ENCODE results near the gene TEC.

TEC gene

DNA sequence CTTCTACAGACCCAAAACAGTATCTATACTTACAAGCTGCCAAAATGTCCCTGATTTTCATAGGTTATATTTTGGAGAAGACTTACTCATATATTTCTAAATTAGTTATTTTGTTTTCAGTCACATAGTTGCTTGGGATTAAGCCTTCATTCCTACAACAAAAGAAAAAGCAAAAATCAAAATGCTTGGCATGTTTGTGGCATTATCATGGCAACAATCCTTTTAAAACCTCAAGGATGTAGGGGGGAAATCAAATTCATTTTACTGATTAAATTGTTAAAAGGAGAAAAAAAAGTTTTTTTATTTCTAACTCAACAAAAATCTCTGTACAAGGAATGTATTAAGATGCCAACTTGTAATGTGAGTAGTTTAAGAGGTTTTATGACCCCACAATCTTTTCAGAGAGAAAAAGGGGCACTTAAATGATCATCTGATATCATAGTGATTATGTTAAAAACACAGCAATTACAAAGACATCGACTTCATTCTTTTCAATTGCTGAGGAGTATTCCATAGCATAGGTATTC, 159.1 kb downstream of the TEC start:
- Histone ChIP-seq H3K36me3 (no peaks in the 10 kb centered on the region), H3K27ac (no peak overlapping the region), H3K4me2 (no peak overlapping the region), H4K20me1 (no peaks in the 10 kb centered on the region), H3K27me3 (no peaks in the 10 kb centered on the region), H3K9me3 (no peaks in the 10 kb centered on the region), H3K4me1 (no peaks in the 10 kb centered on the region), H3K4me3 (no peak overlapping the region), H3K9ac (no peak overlapping the region)
- TF ChIP-seq Cebpa-rat (IDR thresholded peaks at IDR 0.05), result no peak

DNA sequence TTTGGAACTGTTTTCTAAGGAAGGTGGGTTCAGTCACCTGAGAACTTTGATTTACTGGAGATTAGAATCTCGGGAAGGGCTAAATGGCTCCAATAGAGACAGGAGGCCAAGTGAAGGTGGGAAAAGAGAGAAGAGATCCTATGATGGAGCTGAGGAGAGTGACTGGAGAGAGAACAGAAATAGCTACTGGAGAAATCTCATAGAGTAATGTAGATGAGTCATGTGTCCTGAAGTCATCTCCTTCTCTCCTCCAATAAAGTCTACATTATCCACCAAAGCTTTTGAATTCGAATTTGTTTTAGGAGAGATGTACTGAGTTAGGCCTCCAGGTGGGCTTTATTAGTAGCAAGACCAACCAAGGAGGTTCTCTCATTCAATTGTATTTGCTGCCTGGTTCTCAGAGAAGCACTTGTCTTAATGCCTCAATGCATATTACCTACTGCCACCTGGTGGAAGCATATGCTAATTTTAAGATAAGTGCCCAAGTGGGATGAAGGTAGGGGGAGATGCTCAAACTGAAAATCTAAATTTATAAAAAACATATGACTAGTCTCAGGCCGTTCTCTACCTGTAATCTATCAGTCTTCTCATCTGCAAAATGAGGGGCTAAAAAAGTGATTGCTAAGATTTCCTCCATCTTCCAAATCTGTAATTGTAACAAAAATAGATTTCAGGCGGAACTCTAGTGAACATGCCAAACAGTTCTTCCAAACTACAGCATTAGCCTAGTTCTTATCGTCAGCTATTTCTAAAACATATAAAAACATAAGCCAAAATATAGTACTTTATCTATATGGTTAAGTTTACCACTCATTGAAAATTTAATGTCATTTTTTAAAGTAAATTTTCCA, 160.0 kb downstream of the TEC start:
- H3K9ac ChIP-seq, result no peak overlapping the region
- TF ChIP-seq Cebpa-rat (IDR thresholded peaks at IDR 0.05), result no peak
- no peaks in the 10 kb centered on the region for H3K9me3 ChIP-seq
- H3K36me3 ChIP-seq, result no peaks in the 10 kb centered on the region
- H4K20me1 ChIP-seq, result no peaks in the 10 kb centered on the region
- H3K4me1 ChIP-seq, result no peaks in the 10 kb centered on the region
- H3K4me3 ChIP-seq, result no peak overlapping the region
- no peak overlapping the region for H3K4me2 ChIP-seq
- no peaks in the 10 kb centered on the region for H3K27me3 ChIP-seq
- no peak overlapping the region for H3K27ac ChIP-seq

DNA sequence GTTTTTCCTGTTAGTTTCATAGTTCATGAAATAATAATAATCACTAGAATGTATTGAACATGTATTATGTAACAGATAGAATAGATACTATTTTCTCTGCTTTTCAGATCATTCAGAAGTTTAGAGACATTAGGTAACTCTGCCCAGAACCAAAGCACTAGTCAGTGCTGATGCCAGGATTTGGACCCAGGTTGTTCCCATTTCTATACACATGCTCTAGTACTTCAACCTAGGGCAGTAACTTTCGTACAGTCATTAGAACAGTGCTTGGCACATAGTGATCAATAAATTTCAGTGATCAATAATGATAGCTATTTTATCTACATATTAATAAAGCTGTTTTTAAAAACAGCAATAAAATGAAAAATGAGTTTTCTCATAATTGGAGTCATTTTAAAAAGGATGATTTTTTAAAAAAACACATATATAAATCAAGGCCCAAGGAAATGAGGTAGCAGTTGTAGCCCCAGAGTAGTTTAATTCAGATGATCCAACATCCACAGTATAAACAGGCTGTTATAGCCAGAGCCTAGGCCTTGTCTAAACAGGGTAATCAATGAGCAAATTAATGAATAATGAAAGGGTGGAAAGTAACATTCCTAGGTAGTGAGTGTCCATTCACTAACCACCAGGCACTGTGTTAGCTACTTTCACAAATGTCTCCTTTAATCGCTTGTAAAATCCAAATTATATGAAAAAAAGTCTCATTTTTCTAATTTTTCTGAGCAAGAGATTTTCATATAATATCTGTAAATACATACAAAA, 161.1 kb downstream of the TEC start:
- Histone ChIP-seq H3K36me3 (peaks cover 4% of the 10 kb centered on the region; the same call in 1 of the 2 replicates), H3K27ac (no peak overlapping the region), H3K27me3 (no peaks in the 10 kb centered on the region), H3K9ac (no peak overlapping the region), H3K4me1 (no peaks in the 10 kb centered on the region), H3K4me3 (no peak overlapping the region), H4K20me1 (no peaks in the 10 kb centered on the region), H3K4me2 (no peak overlapping the region), H3K9me3 (no peaks in the 10 kb centered on the region)
- TF ChIP-seq Cebpa-rat (IDR thresholded peaks at IDR 0.05), result no peak

DNA sequence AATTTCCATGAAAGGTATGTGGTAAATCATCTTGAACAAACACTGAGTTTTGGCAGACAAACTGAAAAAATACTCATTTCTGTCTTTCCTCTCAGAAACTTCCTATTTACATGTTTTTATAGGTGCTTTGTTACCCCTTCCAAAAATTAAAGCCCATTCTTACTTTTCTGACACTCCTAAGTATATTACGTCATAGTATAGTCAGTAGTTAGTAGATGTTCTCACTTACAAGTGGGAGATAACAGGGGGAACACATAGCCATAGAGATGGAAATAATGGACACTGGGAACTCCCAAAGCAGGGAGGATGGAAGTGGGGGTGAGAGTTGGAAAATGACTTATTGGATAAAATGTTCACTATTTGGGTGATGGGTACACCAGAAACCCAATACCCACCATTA, 164.4 kb downstream of the TEC start:
- Histone ChIP-seq H3K4me2 (no peak overlapping the region), H3K9me3 (no peaks in the 10 kb centered on the region), H3K27ac (no peak overlapping the region), H3K9ac (no peak overlapping the region), H3K4me1 (no peaks in the 10 kb centered on the region), H3K27me3 (no peaks in the 10 kb centered on the region), H4K20me1 (no peaks in the 10 kb centered on the region), H3K36me3 (peaks cover 11% of the 10 kb centered on the region), H3K4me3 (no peak overlapping the region)
- no peak for TF ChIP-seq Cebpa-rat (IDR thresholded peaks at IDR 0.05)

DNA sequence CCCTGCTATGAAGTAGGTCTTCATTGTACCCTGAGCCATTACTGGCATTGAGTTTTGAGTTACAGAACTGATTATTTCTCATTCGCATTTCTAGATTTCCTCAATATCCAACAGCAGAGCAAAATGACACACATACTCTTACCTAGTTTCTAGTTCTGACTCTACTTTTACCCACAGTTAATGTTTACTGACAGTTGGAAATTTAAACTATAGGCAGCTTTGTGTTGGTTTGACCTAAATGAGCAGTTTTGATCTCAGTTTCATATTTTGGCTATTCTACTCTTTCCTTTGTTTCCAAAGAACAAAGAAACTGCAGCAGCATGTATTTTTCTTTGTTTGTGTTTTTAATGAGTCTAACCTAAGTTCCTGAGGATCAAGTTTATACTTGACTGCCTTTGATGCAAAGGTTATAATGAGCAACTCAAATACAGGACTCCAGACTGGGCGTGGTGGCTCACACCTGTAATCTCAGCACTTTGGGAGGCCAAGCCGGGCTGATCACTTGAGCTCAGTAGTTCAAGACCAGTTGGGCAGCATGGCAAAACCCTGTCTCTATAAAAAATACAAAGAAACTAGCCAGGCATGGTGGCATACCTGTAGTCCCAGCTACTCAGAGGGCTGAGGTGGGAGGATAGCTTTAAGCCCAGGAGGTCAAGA, 166.0 kb downstream of the TEC start:
- H3K27ac ChIP-seq, result no peak overlapping the region
- H3K4me1 ChIP-seq, result no peaks in the 10 kb centered on the region
- H3K9ac ChIP-seq, result no peak overlapping the region
- H4K20me1 ChIP-seq, result no peaks in the 10 kb centered on the region
- H3K27me3 ChIP-seq, result no peaks in the 10 kb centered on the region
- TF ChIP-seq Cebpa-rat (IDR thresholded peaks at IDR 0.05), result no peak
- no peaks in the 10 kb centered on the region for H3K9me3 ChIP-seq
- no peak overlapping the region for H3K4me2 ChIP-seq
- peaks cover 11% of the 10 kb centered on the region for H3K36me3 ChIP-seq
- no peak overlapping the region for H3K4me3 ChIP-seq

DNA sequence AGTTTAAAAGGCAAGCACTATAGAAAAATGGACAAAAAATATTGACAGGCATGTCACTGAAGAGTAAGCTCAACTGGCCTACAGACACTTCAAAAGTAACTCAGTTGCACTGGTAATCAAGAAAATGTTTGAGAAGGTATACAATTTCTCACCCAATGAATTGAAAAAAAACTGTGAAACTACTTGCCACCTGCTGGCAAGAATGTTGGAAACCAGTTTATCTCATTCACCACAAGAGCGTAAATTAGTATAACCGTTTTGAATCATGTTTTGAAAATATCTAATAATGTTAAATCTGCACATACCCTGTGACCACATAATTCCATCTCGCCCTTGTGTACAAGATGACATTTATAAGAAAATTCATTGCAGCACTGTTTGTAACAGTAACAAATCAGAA, 167.3 kb downstream of the TEC start:
- no peak overlapping the region for H3K4me2 ChIP-seq

DNA sequence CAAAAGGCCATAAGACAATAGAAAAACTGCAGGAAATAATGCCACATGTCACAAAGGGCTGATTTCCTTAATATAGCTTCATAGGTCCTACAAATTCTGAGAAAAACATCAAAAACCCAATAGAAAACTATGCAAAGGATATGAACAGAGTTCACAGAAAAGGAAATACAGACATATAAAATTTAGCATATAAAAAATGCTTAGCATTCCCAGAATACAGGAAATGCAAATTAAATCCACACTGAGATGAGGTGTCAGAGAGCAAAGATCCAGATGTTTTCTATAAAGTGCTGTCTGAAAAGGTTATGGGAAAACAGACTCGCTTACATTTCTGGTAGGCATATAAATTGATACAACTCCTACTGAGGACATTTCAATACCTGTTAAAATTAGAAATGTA, 169.4 kb downstream of the TEC start:
- Histone ChIP-seq H3K9ac (no peak overlapping the region), H4K20me1 (no peaks in the 10 kb centered on the region), H3K27ac (no peak overlapping the region), H3K36me3 (peaks cover 11% of the 10 kb centered on the region), H3K27me3 (no peaks in the 10 kb centered on the region), H3K4me2 (no peak overlapping the region), H3K4me3 (no peak overlapping the region), H3K9me3 (no peaks in the 10 kb centered on the region; the same call in 1 of the 2 replicates), H3K4me1 (no peaks in the 10 kb centered on the region)
- no peak for TF ChIP-seq Cebpa-rat (IDR thresholded peaks at IDR 0.05)

More for the DNA sequence above, 167.3 kb downstream of the TEC start:
- Histone ChIP-seq H3K9me3 (no peaks in the 10 kb centered on the region; the same call in 1 of the 2 replicates), H3K4me3 (no peak overlapping the region), H3K36me3 (peaks cover 11% of the 10 kb centered on the region), H3K27ac (no peak overlapping the region), H3K4me1 (no peaks in the 10 kb centered on the region), H3K9ac (no peak overlapping the region), H3K27me3 (no peaks in the 10 kb centered on the region), H4K20me1 (no peaks in the 10 kb centered on the region)
- no peak for TF ChIP-seq Cebpa-rat (IDR thresholded peaks at IDR 0.05)

DNA sequence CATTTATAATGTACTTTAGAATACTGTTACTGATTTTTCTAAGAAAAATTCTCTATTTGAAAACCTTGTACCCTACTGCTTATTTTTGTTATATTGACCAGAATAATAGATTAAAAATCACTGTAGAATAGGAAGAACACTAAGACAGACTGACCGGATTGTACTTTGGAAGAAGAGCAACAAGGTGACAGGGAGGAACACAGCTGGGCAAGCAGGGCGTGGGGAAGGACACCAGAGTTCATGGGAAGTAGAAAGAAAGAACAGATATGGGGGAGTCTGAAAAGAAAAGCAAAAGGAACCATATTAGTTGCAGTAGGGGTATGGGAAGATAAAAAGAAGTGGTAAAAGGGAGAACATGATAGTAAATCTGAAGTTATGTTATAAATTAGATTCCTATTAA, 174.2 kb downstream of the TEC start:
- Histone ChIP-seq H3K27ac (no peak overlapping the region), H3K4me3 (no peak overlapping the region), H3K27me3 (no peaks in the 10 kb centered on the region), H3K9ac (no peak overlapping the region), H3K4me1 (no peaks in the 10 kb centered on the region), H3K9me3 (no peaks in the 10 kb centered on the region; the same call in 1 of the 2 replicates), H4K20me1 (no peaks in the 10 kb centered on the region), H3K36me3 (peaks cover 6% of the 10 kb centered on the region), H3K4me2 (no peak overlapping the region)
- no peak for TF ChIP-seq Cebpa-rat (IDR thresholded peaks at IDR 0.05)

DNA sequence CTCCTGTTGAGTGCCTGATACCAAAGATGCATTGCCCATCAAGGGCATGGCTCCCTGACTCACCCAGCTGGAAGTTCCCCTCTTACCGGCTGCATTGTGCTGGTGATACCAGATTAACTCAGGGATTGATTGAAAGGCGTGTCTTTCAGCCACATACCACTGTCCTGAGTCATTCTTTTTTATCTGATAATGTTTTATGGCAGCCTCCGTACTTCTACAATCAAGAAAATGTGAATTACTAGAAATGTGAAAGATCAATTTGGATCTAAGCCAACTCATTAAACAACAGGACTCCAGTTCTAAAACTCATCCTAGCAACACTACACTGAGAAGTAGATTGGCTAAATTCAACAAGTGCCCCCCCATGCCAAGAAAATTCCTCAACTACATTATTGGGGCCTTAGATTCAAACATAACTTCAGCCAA, 175.6 kb downstream of the TEC start:
- peaks cover 6% of the 10 kb centered on the region for H3K36me3 ChIP-seq
- no peak overlapping the region for H3K27ac ChIP-seq
- no peaks in the 10 kb centered on the region for H3K4me1 ChIP-seq
- no peaks in the 10 kb centered on the region for H3K27me3 ChIP-seq
- H4K20me1 ChIP-seq, result no peaks in the 10 kb centered on the region
- no peak for TF ChIP-seq Cebpa-rat (IDR thresholded peaks at IDR 0.05)
- H3K4me2 ChIP-seq, result no peak overlapping the region
- H3K4me3 ChIP-seq, result no peak overlapping the region
- H3K9ac ChIP-seq, result no peak overlapping the region
- H3K9me3 ChIP-seq, result no peaks in the 10 kb centered on the region; the same call in 1 of the 2 replicates

Measured in BLaER1 (cell line).